K562 treated with DMSO at 1 percent for 12 hours (cell line): ENCODE results near the gene PRRC2B. TPM values are rescaled to one million over a fixed set of nuclear protein-coding genes. Genes with fewer than 3 reads are reported as not detected.

ENCODE experiments used
- total RNA-seq: library from RNA; unstranded; fragments of 300-600 nt; gene quantifications from 2 replicates; pipeline ENCODE4 v1.2.3, GENCODE V29; 2022; ENCODE audit not compliant: insufficient read depth

PRRC2B gene
- total RNA-seq: 15.1 and 56.6 TPM in 2 replicates

DNA sequence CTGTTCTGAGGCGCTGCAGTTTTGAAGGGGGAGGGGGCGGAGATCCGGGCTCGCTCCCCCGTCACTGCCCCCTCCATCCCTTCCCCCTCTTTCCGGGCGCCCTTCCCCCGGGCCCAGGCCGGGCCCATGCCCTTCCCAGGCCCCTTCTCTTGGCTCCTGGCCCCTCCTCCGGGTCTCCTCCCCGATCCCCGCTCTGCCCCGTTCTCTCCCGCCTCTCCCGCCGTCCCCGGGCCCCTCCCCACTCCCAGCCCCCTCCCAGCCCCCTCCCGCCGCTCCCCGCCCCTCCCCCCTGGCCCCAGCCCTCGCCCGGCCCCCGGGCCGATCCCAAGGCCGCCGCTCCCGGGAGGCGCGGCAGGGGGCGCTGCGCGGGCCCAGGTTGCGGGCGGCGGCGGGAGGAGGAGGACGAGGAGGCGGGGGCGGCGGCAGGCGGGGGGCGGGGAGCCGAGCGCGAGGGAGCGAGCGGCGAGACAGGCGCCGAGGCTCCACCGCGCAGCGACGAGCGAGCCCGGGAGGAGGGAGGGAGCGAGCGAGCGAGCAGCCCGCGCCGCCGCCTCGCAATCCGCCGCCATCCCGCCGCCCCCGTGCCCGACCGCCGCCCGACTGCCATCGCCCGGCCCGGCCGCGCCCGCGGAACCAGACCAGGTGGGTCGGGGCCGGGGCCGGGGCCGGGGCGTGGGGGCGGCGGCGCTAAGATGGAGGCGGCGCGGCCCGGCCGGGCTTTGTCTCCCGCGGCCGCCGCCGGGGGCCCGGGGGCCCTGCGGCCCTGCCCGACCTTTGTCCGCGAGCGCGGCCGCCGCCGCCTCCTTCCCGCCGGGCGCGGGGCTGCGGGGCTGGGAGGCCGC, at the start of gene PRRC2B:
PRRC2B (plus strand) TSS at position 465 of the 842 bp plus-strand sequence. CDS start 36,059 bp downstream, outside the sequence.

GRCh38 chr9:131502781-131503625, 109.1 kb downstream of the PRRC2B start, which contains the start of gene POMT1:
Gene POMT1 (plus strand): TSS chr9:131502918. CDS start chr9:131504219, 1,301 bp downstream.

DNA sequence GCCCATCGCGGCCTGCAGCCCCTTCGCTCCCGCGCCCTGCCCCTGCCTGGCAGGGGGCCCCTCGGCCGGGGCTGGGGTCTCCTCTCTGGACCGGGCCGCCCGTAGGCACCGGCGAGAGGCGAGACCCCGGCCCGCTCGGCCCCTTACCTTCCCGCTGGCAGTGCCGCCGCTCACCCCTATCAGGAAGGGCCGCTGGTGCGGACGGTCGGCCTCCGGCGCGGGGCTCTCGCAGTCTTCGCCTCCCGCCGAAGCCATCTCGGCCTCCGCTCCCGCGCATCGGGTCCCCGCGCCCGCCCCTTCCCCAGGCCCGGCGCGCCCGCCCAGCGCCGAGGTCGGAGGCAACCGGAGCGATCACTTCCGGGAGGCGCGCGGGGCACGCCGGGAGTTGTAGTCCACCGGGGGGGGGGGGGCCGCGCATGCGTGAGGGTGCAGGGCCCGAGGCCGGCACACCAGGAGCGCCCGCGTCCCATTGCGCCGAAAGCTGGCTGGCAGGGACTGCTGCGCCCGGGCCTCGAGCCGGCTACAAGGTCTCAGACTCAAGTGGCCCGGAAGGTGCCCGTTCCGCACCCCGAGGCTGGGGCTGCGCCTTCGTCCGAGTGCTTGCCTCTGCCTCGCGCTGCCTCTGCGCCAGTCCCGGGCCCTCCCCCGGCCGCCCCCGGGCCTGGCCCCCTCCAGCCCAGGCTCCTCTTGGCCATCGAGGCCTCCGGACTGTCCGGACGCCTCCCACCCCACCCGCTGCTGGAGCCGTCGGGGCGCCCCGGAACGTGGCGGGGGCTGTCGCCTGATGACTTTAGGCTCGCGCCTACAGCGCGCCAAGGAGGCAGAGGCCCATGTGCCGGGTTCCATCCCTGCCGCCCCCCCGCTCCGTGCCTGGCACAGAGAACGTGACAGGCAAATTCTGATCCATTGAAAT, 137.3 kb downstream of the PRRC2B start, which contains the start of gene UCK1:
UCK1 (minus strand) TSS at position 344 of the 913 bp plus-strand sequence; CDS start at position 255, 89 bp downstream.

GRCh38 chr9:131545003-131545785, 151.3 kb downstream of the PRRC2B start, which contains the start of gene PRRT1B:
Gene PRRT1B (plus strand): TSS chr9:131545523. CDS start chr9:131545616, 93 bp downstream.

Other genes starting within 250 kb of the PRRC2B start
- gene FAM78A, start 117.6 kb upstream of the PRRC2B start, total RNA-seq: 39.4 and 85.9 TPM in 2 replicates
- gene PLPP7, start 104.4 kb upstream of the PRRC2B start, total RNA-seq: 2.1 and 2.4 TPM in 2 replicates
- gene POMT1, start 108.8 kb downstream of the PRRC2B start, total RNA-seq: 23.3 and 37.0 TPM in 2 replicates
- 32.5 and 34.8 TPM in 2 replicates for gene UCK1, start 137.2 kb downstream of the PRRC2B start, total RNA-seq
- gene PRRT1B, start 151.4 kb downstream of the PRRC2B start, total RNA-seq: not detected in 2 replicates